ENCODE measurements around the gene MAB21L2. TPM values are rescaled to one million over a fixed set of nuclear protein-coding genes. Genes with fewer than 3 reads are reported as not detected.
"Not testable (repeated sequence)": the region's sequence is repeated elsewhere in the genome, so short reads cannot be mapped to it uniquely, and the experiment has no call there.

Gene MAB21L2
- total RNA-seq (2021) (not detected in 2 replicates), Bru-seq, nascent RNA (not detected), BruChase-seq, experiment 1, labeled RNA remaining after a 2-hour chase (not detected), BruChase-seq, experiment 2, labeled RNA remaining after a 6-hour chase (not detected)
- long read RNA-seq = 0 reads

DNA sequence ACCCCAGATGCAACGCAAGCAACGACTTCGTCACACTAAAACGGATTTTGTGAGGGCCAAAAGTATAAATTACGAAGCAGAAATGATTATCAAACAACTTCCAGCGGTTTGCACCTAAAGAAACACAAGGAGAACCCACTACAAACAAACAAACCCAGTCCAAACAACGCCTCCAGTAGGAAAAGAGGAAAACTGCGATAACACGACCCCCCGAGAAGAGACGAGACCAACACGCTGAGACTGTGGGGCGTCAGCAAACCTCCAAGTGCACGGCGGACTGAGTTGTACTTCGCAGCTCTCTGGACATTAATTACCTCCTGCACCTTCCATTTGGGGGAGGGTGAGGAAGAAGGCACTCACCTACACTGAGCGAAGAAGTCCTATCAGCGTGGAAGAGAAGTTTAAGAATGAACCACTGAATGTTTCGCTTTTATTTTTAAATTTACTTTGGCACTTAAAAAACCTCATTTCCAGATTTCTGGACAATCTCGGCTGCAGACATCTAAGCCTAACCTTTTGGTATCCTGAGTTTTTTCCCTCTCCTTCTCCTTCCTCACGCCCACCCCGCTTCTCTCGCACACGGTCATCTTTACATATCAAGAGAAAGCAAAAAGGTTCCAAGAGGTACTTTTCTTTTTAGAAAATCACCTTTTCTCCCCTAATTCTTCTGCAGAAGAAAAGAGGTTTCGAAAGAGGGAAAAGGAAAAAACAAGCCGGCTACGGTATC is at the start of gene MAB21L2:
Gene MAB21L2, plus strand, starts transcription at position 6 of the 727 bp plus-strand sequence. CDS start 879 bp downstream, outside the sequence.
- Histone ChIP-seq H3K4me2 (no peak within 1 kb of the TSS), H3K4me3 (no peak within 1 kb of the TSS), H3K79me2 (ENCODE audit: low read depth) (no peaks in the 10 kb centered on the region), H3K27me3 (ENCODE audit: insufficient read depth, low read depth) (no peaks in the 10 kb centered on the region), H3F3A (ENCODE audit: insufficient read depth, low read depth) (no peaks in the 10 kb centered on the region), H3K36me3 (ENCODE audit: low read depth) (no peaks in the 10 kb centered on the region), H4K20me1 (ENCODE audit: insufficient read depth) (no peaks in the 10 kb centered on the region), H3K27ac (no peak within 1 kb of the TSS), H3K9me2 (ENCODE audit: insufficient read depth) (no peaks in the 10 kb centered on the region), H2AFZ (no peak within 1 kb of the TSS), H3K9me3 (ENCODE audit: insufficient read depth, low read depth) (no peaks in the 10 kb centered on the region), H3K4me1 (replicated peaks; ENCODE audit: insufficient read depth) (no peaks in the 10 kb centered on the region)
- no TSS peak for BruUV-seq (replicated peaks)
- no peak for DNase-seq
- TF ChIP-seq EZH2 (IDR thresholded peaks at IDR 0.05; ENCODE audit: low read depth) = no peak
- TF ChIP-seq, protein P1, sequence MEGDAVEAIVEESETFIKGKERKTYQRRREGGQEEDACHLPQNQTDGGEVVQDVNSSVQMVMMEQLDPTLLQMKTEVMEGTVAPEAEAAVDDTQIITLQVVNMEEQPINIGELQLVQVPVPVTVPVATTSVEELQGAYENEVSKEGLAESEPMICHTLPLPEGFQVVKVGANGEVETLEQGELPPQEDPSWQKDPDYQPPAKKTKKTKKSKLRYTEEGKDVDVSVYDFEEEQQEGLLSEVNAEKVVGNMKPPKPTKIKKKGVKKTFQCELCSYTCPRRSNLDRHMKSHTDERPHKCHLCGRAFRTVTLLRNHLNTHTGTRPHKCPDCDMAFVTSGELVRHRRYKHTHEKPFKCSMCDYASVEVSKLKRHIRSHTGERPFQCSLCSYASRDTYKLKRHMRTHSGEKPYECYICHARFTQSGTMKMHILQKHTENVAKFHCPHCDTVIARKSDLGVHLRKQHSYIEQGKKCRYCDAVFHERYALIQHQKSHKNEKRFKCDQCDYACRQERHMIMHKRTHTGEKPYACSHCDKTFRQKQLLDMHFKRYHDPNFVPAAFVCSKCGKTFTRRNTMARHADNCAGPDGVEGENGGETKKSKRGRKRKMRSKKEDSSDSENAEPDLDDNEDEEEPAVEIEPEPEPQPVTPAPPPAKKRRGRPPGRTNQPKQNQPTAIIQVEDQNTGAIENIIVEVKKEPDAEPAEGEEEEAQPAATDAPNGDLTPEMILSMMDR (conservative IDR thresholded peaks at IDR 0.05) = no peak
- intact Hi-C loops (cut with micrococcal nuclease; ENCODE audit: unreplicated experiment) = no loop called here
- ChIA-PET POLR2A (ENCODE audit: unreplicated experiment) (no interaction called here), CTCF (no interaction called here)

DNA sequence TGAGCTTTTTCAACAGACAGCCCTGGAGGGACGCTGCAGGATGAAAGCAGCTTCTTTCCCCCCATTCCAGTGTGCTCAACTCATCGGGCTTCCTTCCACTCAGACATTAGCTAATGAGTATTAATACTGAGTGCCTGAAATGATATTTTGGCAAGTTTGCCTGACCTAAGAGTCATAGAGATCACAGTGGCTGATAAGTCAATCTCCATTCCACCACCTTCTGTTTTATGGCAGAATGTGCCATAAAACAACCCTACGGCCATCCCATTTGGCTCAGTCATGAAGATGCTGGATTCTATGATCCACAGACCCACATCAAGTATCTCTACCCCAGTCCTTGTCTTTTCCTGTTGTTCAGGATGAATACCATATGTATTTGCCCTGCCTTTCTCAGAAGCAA is 48.3 kb upstream of the MAB21L2 start:
- Histone ChIP-seq H3K9me2 (ENCODE audit: insufficient read depth) (no peaks in the 10 kb centered on the region), H3K4me3 (no peak overlapping the region), H2AFZ (no peak overlapping the region), H4K20me1 (ENCODE audit: insufficient read depth) (no peaks in the 10 kb centered on the region), H3K27ac (no peak overlapping the region), H3K4me1 (replicated peaks; ENCODE audit: insufficient read depth) (no peaks in the 10 kb centered on the region), H3K9me3 (ENCODE audit: insufficient read depth, low read depth) (no peaks in the 10 kb centered on the region), H3F3A (ENCODE audit: insufficient read depth, low read depth) (no peaks in the 10 kb centered on the region), H3K79me2 (ENCODE audit: low read depth) (no peaks in the 10 kb centered on the region), H3K36me3 (ENCODE audit: low read depth) (no peaks in the 10 kb centered on the region), H3K4me2 (no peak overlapping the region), H3K27me3 (ENCODE audit: insufficient read depth, low read depth) (no peaks in the 10 kb centered on the region)
- DNase-seq = no peak
- no peak for TF ChIP-seq EZH2 (IDR thresholded peaks at IDR 0.05; ENCODE audit: low read depth)
- TF ChIP-seq, protein P1 (conservative IDR thresholded peaks at IDR 0.05) = no peak
- BruUV-seq (replicated peaks) = no TSS peak
- CTCF ChIA-PET = no interaction called here
- intact Hi-C loops (cut with micrococcal nuclease; ENCODE audit: unreplicated experiment) = no loop called here
- POLR2A ChIA-PET (ENCODE audit: unreplicated experiment) = no interaction called here

- intact Hi-C loops (cut with micrococcal nuclease; ENCODE audit: unreplicated experiment) = no loop called here
- H3K4me3 ChIP-seq = no peak overlapping the region
- no peak overlapping the region for H3K4me2 ChIP-seq
- H3K27me3 ChIP-seq (ENCODE audit: insufficient read depth, low read depth) = no peaks in the 10 kb centered on the region
- CTCF ChIA-PET = no interaction called here
- no peak overlapping the region for H2AFZ ChIP-seq
- H3K36me3 ChIP-seq (ENCODE audit: low read depth) = no peaks in the 10 kb centered on the region
- BruUV-seq (replicated peaks) = no TSS peak
- H3K4me1 ChIP-seq (replicated peaks; ENCODE audit: insufficient read depth) = no peaks in the 10 kb centered on the region
- no peaks in the 10 kb centered on the region for H3F3A ChIP-seq (ENCODE audit: insufficient read depth, low read depth)
- TF ChIP-seq, protein P1 (conservative IDR thresholded peaks at IDR 0.05) = no peak
- no peak for TF ChIP-seq EZH2 (IDR thresholded peaks at IDR 0.05; ENCODE audit: low read depth)
- no peaks in the 10 kb centered on the region for H4K20me1 ChIP-seq (ENCODE audit: insufficient read depth)
- no peaks in the 10 kb centered on the region for H3K9me2 ChIP-seq (ENCODE audit: insufficient read depth)
- no peaks in the 10 kb centered on the region for H3K79me2 ChIP-seq (ENCODE audit: low read depth)
- no peak overlapping the region for H3K27ac ChIP-seq
- no peaks in the 10 kb centered on the region for H3K9me3 ChIP-seq (ENCODE audit: insufficient read depth, low read depth)
- DNase-seq = no peak
- POLR2A ChIA-PET (ENCODE audit: unreplicated experiment) = no interaction called here
Measured at GRCh38 chr4:150534818-150535217, 47.1 kb upstream of the MAB21L2 start.

DNA sequence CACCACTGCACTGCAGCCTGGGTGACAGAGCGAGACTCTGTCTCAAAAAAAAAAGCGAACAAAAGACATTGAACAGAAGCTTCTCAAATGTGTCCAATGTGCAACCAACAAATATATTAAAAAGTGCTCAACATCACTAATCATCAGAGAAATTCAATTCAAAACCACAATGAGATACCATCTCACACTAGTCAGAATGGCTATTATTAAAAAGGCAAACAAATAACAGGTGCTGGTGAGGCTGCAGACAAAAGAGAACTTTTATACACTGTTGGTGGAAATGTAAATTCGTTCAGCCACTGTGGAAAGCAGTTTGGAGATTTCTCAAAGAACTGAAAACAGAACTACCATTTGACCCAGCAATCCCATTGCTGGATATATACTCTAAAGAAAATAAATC is 44.0 kb upstream of the MAB21L2 start:
- intact Hi-C loops (cut with micrococcal nuclease; ENCODE audit: unreplicated experiment); H3K4me3 ChIP-seq; BruUV-seq (replicated peaks); H3K27me3 ChIP-seq (ENCODE audit: insufficient read depth, low read depth); H3K79me2 ChIP-seq (ENCODE audit: low read depth); H3F3A ChIP-seq (ENCODE audit: insufficient read depth, low read depth); H3K4me2 ChIP-seq; DNase-seq; CTCF ChIA-PET; H3K36me3 ChIP-seq (ENCODE audit: low read depth); H4K20me1 ChIP-seq (ENCODE audit: insufficient read depth); H3K27ac ChIP-seq; H2AFZ ChIP-seq; POLR2A ChIA-PET (ENCODE audit: unreplicated experiment); H3K9me2 ChIP-seq (ENCODE audit: insufficient read depth); H3K9me3 ChIP-seq (ENCODE audit: insufficient read depth, low read depth); H3K4me1 ChIP-seq (replicated peaks; ENCODE audit: insufficient read depth): not testable (repeated sequence)

Data from PC-9 (cell line).